ENCODE data around the gene PDGFB. TPM values are rescaled to one million over a fixed set of nuclear protein-coding genes. Genes with fewer than 3 reads are reported as not detected.

Gene PDGFB
- total and polyA plus RNA-seq, 9 of the 15 experiments (the other 6 are each of a cell fraction or from before 2014, with no cell fraction given) = 0.07 to 4.0 (median 0.48) TPM; not detected in 1

- Histone ChIP-seq H3K27ac (ENCODE audit: extremely low read depth, low read depth, low read length) (no peak overlapping the region), H3K4me1 (replicated peaks in 1 of 2; ENCODE audit: control insufficient read depth in 2 of 2, insufficient read depth in 2 of 2, low read length in 2 of 2) (peaks cover 31 to 42% of the 10 kb centered on the region in 2 experiments; a peak in 4 of 5 replicates), H3K27me3 (ENCODE audit: control insufficient read depth in 2 of 2, insufficient read depth in 2 of 2, low read length in 2 of 2) (peaks cover 0 to 4% of the 10 kb centered on the region in 2 experiments; a peak in 2 of 5 replicates), H3K79me2 (ENCODE audit: control insufficient read depth, insufficient read depth, low read length) (no peaks in the 10 kb centered on the region), H3K9ac (ENCODE audit: insufficient read depth in 1 of 2, low read depth in 2 of 2, low read length in 2 of 2) (no peak overlapping the region), H3K9me3 (replicated peaks; ENCODE audit: control insufficient read depth, insufficient read depth, low read depth, low read length) (no peaks in the 10 kb centered on the region), H2AFZ (ENCODE audit: low read depth, low read length) (no peak overlapping the region), H3K36me3 (ENCODE audit: control insufficient read depth, insufficient read depth, low read length) (no peaks in the 10 kb centered on the region), H3K9me1 (ENCODE audit: control insufficient read depth, insufficient read depth, low read length) (no peaks in the 10 kb centered on the region), H4K20me1 (replicated peaks; ENCODE audit: control insufficient read depth, insufficient read depth, low read length) (no peaks in the 10 kb centered on the region), H3K4me3 (no peak overlapping the region), H3K4me2 (ENCODE audit: insufficient read depth, low read length) (no peak overlapping the region)
- no peak for DNase-seq (ENCODE audit: extremely low read depth in 1 of 4, low spot score in 3 of 4)
- FAIRE-seq = no peak
- no TSS peak for BruUV-seq (replicated peaks)
- 54% methylated on average over 9 of the region's 12 CpGs for WGBS (ENCODE audit: insufficient coverage, low coverage, missing lambda C conversion rate)
- in situ Hi-C loops (cut with MboI) = no loop called here
- no peak for ATAC-seq
- ChIA-PET CTCF (ENCODE audit: low intra/inter-chr PET ratio) (interaction anchor here (0.5 kb wide), 1 partner anchor 67 kb away, joined by 3 read pairs; no protein-coding TSS in a partner anchor), POLR2A (no interaction called here)
- TF ChIP-seq RBM25 (IDR thresholded peaks at IDR 0.05; ENCODE audit: low read depth, low read length, severe bottlenecking) = peak; percentile 78
- peak; percentile 48 to 58; a peak in 2 of 4 replicates for TF ChIP-seq KDM1A (IDR thresholded peaks at IDR 0.05)
- TF ChIP-seq ADNP (tag; IDR thresholded peaks at IDR 0.05) = peak; percentile 44; the same call in 1 of the 2 replicates
- peak; percentile 42; the same call in 1 of the 2 replicates for TF ChIP-seq SMARCA5 (IDR thresholded peaks at IDR 0.05)
- TF ChIP-seq POLR2AphosphoS5 (IDR thresholded peaks at IDR 0.05; ENCODE audit: control insufficient read depth, insufficient read depth, low read depth, low read length) = no peak
- TF ChIP-seq SAP30 (IDR thresholded peaks at IDR 0.05; ENCODE audit: borderline replicate concordance, insufficient read depth, low read depth, low read length, poor library complexity, severe bottlenecking) = no peak
- TF ChIP-seq BCOR (IDR thresholded peaks at IDR 0.05) = peak; percentile 90
- TF ChIP-seq MCM7 (IDR thresholded peaks at IDR 0.05) = no peak
- intact Hi-C loops (cut with micrococcal nuclease) = loop anchor here (10.0 kb wide), 1 partner anchor 56 kb away; no protein-coding TSS in a partner anchor
Observed at GRCh38 chr22:39249086-39249704, 4.4 kb upstream of the PDGFB start.

All from K562 (cell line).